Liver (tissue), 9 donors: ENCODE data around the gene CRYGA. TPM values are rescaled to one million over a fixed set of nuclear protein-coding genes. Genes with fewer than 3 reads are reported as not detected.

Experiments
- DNase-seq: peaks from one replicate; pipeline ENCODE4 v3.0.0-alpha.2; 2017; ENCODE audit warnings: low spot score
- H3K27ac ChIP-seq, 2 donors: one replicate each; pipeline ENCODE4 v1.7.0; 2013; ENCODE audit warnings: inconsistent platforms in 2 of 2, low read length in 2 of 2, control low read depth in 1 of 2, low read depth in 1 of 2, mild to moderate bottlenecking in 1 of 2
- H3K27me3 ChIP-seq, 4 donors: one replicate each; pipeline versions ENCODE4 v1.6.1 to v1.7.0; 2013; ENCODE audit warnings: low read length in 3 of 4, inconsistent platforms in 1 of 4, mild to moderate bottlenecking in 1 of 4, moderate library complexity in 1 of 4; ENCODE audit not compliant: control insufficient read depth in 4 of 4, insufficient read depth in 4 of 4
- H3K36me3 ChIP-seq, 4 donors: one replicate each; pipeline versions ENCODE4 v1.6.1 to v1.7.0; 2013; ENCODE audit warnings: low read length in 3 of 4, mild to moderate bottlenecking in 3 of 4, low read depth in 1 of 4, moderate library complexity in 1 of 4; ENCODE audit not compliant: control insufficient read depth in 4 of 4, insufficient read depth in 3 of 4
- H3K4me1 ChIP-seq, 4 donors: one replicate each; pipeline versions ENCODE4 v1.6.1 to v1.7.0; 2013; ENCODE audit warnings: low read length in 3 of 4, mild to moderate bottlenecking in 3 of 4, moderate library complexity in 1 of 4; ENCODE audit not compliant: control insufficient read depth in 4 of 4, insufficient read depth in 4 of 4
- H3K4me3 ChIP-seq, 3 donors: one replicate each; pipeline versions ENCODE4 v1.6.1 to v1.7.0; 2013; ENCODE audit warnings: low read length in 3 of 3, control low read depth in 1 of 3, low read depth in 1 of 3, mild to moderate bottlenecking in 1 of 3
- H3K9ac ChIP-seq, 2 donors: one replicate each; pipeline ENCODE4 v1.7.0; 2013; ENCODE audit warnings: low read length in 2 of 2, mild to moderate bottlenecking in 2 of 2, moderate library complexity in 2 of 2, control low read depth in 1 of 2, low read depth in 1 of 2
- H3K9me3 ChIP-seq, 4 donors: one replicate each; pipeline versions ENCODE4 v1.6.1 to v1.7.0; 2013; ENCODE audit warnings: low read length in 3 of 4; ENCODE audit not compliant: control insufficient read depth in 4 of 4
- ATF3 ChIP-seq: IDR thresholded peaks from 2 replicates; pipeline ENCODE4 v1.6.1; 2016; ENCODE audit warnings: antibody characterized with exemption
- EGR1 ChIP-seq, 2 donors: IDR thresholded peaks; 2 replicates each; pipeline ENCODE4 v1.6.1; 2016 to 2018; ENCODE audit warnings: antibody characterized with exemption in 2 of 2, low read depth in 2 of 2
- FOXA1 ChIP-seq: IDR thresholded peaks from 2 replicates; pipeline ENCODE4 v1.6.1; 2016; ENCODE audit warnings: antibody characterized with exemption
- FOXA2 ChIP-seq: IDR thresholded peaks from 2 replicates; pipeline ENCODE4 v1.6.1; 2016; ENCODE audit warnings: antibody characterized with exemption
- GABPA ChIP-seq, 2 donors: IDR thresholded peaks in 1 of 2; conservative IDR thresholded peaks in 1 of 2; 2 replicates each; pipeline ENCODE4 v1.6.1; 2016; ENCODE audit warnings: antibody characterized with exemption in 2 of 2, mild to moderate bottlenecking in 1 of 2, moderate library complexity in 1 of 2
- HNF4A ChIP-seq, 2 donors: conservative IDR thresholded peaks; 2 replicates each; pipeline ENCODE4 v1.6.1; 2016; ENCODE audit warnings: antibody characterized with exemption in 2 of 2, mild to moderate bottlenecking in 2 of 2
- HNF4G ChIP-seq: IDR thresholded peaks from 2 replicates; pipeline ENCODE4 v1.6.1; 2016; ENCODE audit warnings: antibody characterized with exemption
- JUND ChIP-seq, 2 donors: IDR thresholded peaks; 2 replicates each; pipeline ENCODE4 v1.6.1; 2016; ENCODE audit warnings: antibody characterized with exemption in 2 of 2
- NR2F2 ChIP-seq: IDR thresholded peaks from 2 replicates; pipeline ENCODE4 v1.6.1; 2016; ENCODE audit warnings: antibody characterized with exemption
- RAD21 ChIP-seq, 2 donors: IDR thresholded peaks; 2 replicates each; pipeline ENCODE4 v1.6.1; 2016; ENCODE audit warnings: antibody characterized with exemption in 2 of 2, mild to moderate bottlenecking in 2 of 2
- RXRA ChIP-seq, 2 donors: IDR thresholded peaks; 2 replicates each; pipeline ENCODE4 v1.6.1; 2017 to 2018; ENCODE audit warnings: antibody characterized with exemption in 2 of 2, mild to moderate bottlenecking in 1 of 2
- SP1 ChIP-seq: IDR thresholded peaks from 2 replicates; pipeline ENCODE4 v1.6.1; 2018; ENCODE audit warnings: antibody characterized with exemption, mild to moderate bottlenecking
- TAF1 ChIP-seq: conservative IDR thresholded peaks from 2 replicates; pipeline ENCODE4 v1.6.1; 2016; ENCODE audit warnings: antibody characterized with exemption, mild to moderate bottlenecking
- YY1 ChIP-seq: IDR thresholded peaks from 2 replicates; pipeline ENCODE4 v1.6.1; 2016; ENCODE audit warnings: antibody characterized with exemption, mild to moderate bottlenecking
- ZBTB33 ChIP-seq: IDR thresholded peaks from 2 replicates; pipeline ENCODE4 v1.6.1; 2016; ENCODE audit warnings: antibody characterized with exemption
- WGBS: extraction: QIAGEN DNeasy Blood & Tissue Kit; methylation state at CpG from one replicate; pipeline ENCODE4 v1.1.7; 2013; 5-methylcytosine and 5-hydroxymethylcytosine counted together
- polyA plus RNA-seq, 2 donors: library from polyadenylated mRNA; stranded (reverse) in 1 of 2; unstranded in 1 of 2; fragments of 200-250 nt in 1 of 2; fragments of >200 nt in 1 of 2; fragmentation: Nextera tagmentation in 1 of 2; extraction: Ambion mirVana in 1 of 2; gene quantifications; one replicate each; pipeline versions ENCODE4 v1.2.1 to v1.2.3, GENCODE V29; 2013 to 2015
- total RNA-seq, 2 donors: library from RNA; depleted of rRNA; stranded (reverse); fragments of >200 nt; gene quantifications; one replicate each; pipeline ENCODE4 v1.2.3, GENCODE V29; 2014
- TF ChIP-seq, protein P1 (sequence below): IDR thresholded peaks from 2 replicates; pipeline ENCODE4 v1.6.1; 2016; ENCODE audit warnings: antibody characterized with exemption
- donor health status: healthy.
- donor health status: healthy.
- donor health status: healthy.
- donor health status: healthy.
- donor health status: healthy.

Gene CRYGA
- total and polyA plus RNA-seq, 4 donors: not detected

GRCh38 chr2:208183972-208184705 lies 20.8 kb upstream of the CRYGA start:
- Histone ChIP-seq H3K27ac (peak overlapping the region; percentile 29 to 60), H3K4me1 (peaks cover 0 to 10% (median 7%) of the 10 kb centered on the region in 4 donors), H3K36me3 (no peaks in the 10 kb centered on the region), H3K27me3 (no peaks in the 10 kb centered on the region), H3K9ac (no peak overlapping the region), H3K9me3 (no peaks in the 10 kb centered on the region), H3K4me3 (peak overlapping the region in 1 of 3 donors; percentile 6)
- 32% methylated on average over 12 of the region's 12 CpGs for WGBS
- no peak for DNase-seq
- TF ChIP-seq HNF4A (conservative IDR thresholded peaks at IDR 0.05) (peak; percentile 86 to 89), FOXA2 (peak; percentile 44), YY1 (no peak), JUND (IDR thresholded peaks at IDR 0.05) (peak in 1 of 2 donors; percentile 31), GABPA (IDR thresholded peaks at IDR 0.05 in 1 of 2, conservative IDR thresholded peaks at IDR 0.05 in 1 of 2) (peak in 1 of 2 donors; percentile 58), RXRA (IDR thresholded peaks at IDR 0.05) (peak; percentile 27 to 52), RAD21 (IDR thresholded peaks at IDR 0.05) (peak; percentile 4 to 20), HNF4G (peak; percentile 41), NR2F2 (no peak), EGR1 (IDR thresholded peaks at IDR 0.05; ENCODE audit: low read depth in 2 of 2) (no peak), ATF3 (peak; percentile 28), SP1 (peak; percentile 51), TAF1 (no peak)
- TF ChIP-seq, protein P1, sequence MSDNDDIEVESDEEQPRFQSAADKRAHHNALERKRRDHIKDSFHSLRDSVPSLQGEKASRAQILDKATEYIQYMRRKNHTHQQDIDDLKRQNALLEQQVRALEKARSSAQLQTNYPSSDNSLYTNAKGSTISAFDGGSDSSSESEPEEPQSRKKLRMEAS: no peak

GRCh38 chr2:208183526-208183925 lies 20.1 kb upstream of the CRYGA start:
- no peak overlapping the region for H3K4me3 ChIP-seq
- H3K4me1 ChIP-seq: peaks cover 0 to 10% (median 7%) of the 10 kb centered on the region in 4 donors
- no peak for DNase-seq
- 58% methylated on average over 7 of the region's 7 CpGs for WGBS
- H3K36me3 ChIP-seq: no peaks in the 10 kb centered on the region
- H3K27ac ChIP-seq: peak overlapping the region; percentile 29 to 60
- H3K27me3 ChIP-seq: no peaks in the 10 kb centered on the region
- no peaks in the 10 kb centered on the region for H3K9me3 ChIP-seq
- H3K9ac ChIP-seq: no peak overlapping the region
- TF ChIP-seq ZBTB33 (no peak), EGR1 (IDR thresholded peaks at IDR 0.05; ENCODE audit: low read depth in 2 of 2) (no peak), FOXA1 (no peak), RAD21 (IDR thresholded peaks at IDR 0.05) (no peak), HNF4A (conservative IDR thresholded peaks at IDR 0.05) (no peak)

DNA sequence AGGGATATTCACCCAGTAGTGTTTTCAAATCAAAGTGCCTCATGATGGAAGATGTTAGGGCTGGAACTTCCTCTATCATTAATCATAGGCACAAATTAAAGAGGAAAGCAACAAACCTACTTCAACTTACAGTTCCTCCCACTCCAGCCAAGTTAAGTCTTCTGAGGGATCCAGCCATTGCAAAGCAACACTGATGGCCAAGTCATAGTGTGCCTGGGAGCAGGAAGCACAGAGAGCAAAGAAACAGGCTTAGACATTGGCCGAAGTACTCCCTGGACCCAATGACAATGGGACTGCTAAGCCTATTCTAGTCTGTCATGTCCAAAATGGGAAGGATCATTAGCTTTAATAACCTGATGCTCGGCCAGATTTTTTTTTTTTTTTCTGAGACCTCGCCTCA lies 19.4 kb upstream of the CRYGA start:
- Histone ChIP-seq H3K9ac (no peak overlapping the region), H3K9me3 (no peaks in the 10 kb centered on the region), H3K27me3 (no peaks in the 10 kb centered on the region), H3K27ac (no peak overlapping the region), H3K4me1 (peaks cover 0 to 10% (median 7%) of the 10 kb centered on the region in 4 donors), H3K36me3 (no peaks in the 10 kb centered on the region), H3K4me3 (no peak overlapping the region)
- WGBS: 86% methylated on average over 3 of the region's 3 CpGs
- TF ChIP-seq GABPA (IDR thresholded peaks at IDR 0.05 in 1 of 2, conservative IDR thresholded peaks at IDR 0.05 in 1 of 2): no peak
- TF ChIP-seq TAF1: no peak
- no peak for DNase-seq
